BE2C (cell line): ENCODE data around the gene ELMO1.

Source experiments
- DNase-seq: peaks from one replicate; pipeline ENCODE4 v3.0.0-alpha.2; 2020
- H3K27me3 ChIP-seq: fragments of 250-450 bp; sonication (Bioruptor Pico); 2 replicates; pipeline ENCODE4 v1.5.1; 2020; ENCODE audit warnings: mild to moderate bottlenecking
- H3K36me3 ChIP-seq: fragments of 250-450 bp; sonication (Bioruptor Pico); 2 replicates; pipeline ENCODE4 v1.5.1; 2020; ENCODE audit warnings: mild to moderate bottlenecking
- H3K4me1 ChIP-seq: fragments of 250-450 bp; sonication (Bioruptor Pico); 2 replicates; pipeline ENCODE4 v1.5.1; 2020
- H3K4me3 ChIP-seq: 2 replicates; pipeline ENCODE4 v1.5.1; 2011; ENCODE audit warnings: low read depth, low read length
- H3K9me3 ChIP-seq: fragments of 250-450 bp; sonication (Bioruptor Pico); 2 replicates; pipeline ENCODE4 v1.5.1; 2020
- CTCF ChIP-seq: IDR thresholded peaks from 2 replicates; pipeline ENCODE4 v1.5.1; 2012; ENCODE audit warnings: mild to moderate bottlenecking, low read depth, low read length

ELMO1 gene

GRCh38 chr7:37475646-37476045 lies 27.0 kb upstream of the ELMO1 start:
- H3K36me3 ChIP-seq, result no peaks in the 10 kb centered on the region
- DNase-seq, result no peak
- TF ChIP-seq CTCF, result no peak
- no peak overlapping the region for H3K4me3 ChIP-seq
- no peaks in the 10 kb centered on the region for H3K9me3 ChIP-seq
- no peaks in the 10 kb centered on the region for H3K27me3 ChIP-seq
- no peaks in the 10 kb centered on the region for H3K4me1 ChIP-seq

- no peaks in the 10 kb centered on the region for H3K27me3 ChIP-seq
- no peaks in the 10 kb centered on the region for H3K4me1 ChIP-seq
- H3K36me3 ChIP-seq, result no peaks in the 10 kb centered on the region
- no peak overlapping the region for H3K4me3 ChIP-seq
- no peaks in the 10 kb centered on the region for H3K9me3 ChIP-seq
- DNase-seq, result no peak
- TF ChIP-seq CTCF, result no peak
These were observed 23.0 kb upstream of the ELMO1 start for GRCh38 chr7:37471619-37472018.

GRCh38 chr7:37467002-37467401 lies 18.3 kb upstream of the ELMO1 start:
- no peak for TF ChIP-seq CTCF
- DNase-seq, result no peak
- no peaks in the 10 kb centered on the region for H3K4me1 ChIP-seq
- no peaks in the 10 kb centered on the region for H3K9me3 ChIP-seq
- H3K36me3 ChIP-seq, result no peaks in the 10 kb centered on the region
- no peak overlapping the region for H3K4me3 ChIP-seq
- H3K27me3 ChIP-seq, result no peaks in the 10 kb centered on the region

- Histone ChIP-seq H3K27me3 (no peaks in the 10 kb centered on the region; the same call in 1 of the 2 replicates), H3K36me3 (no peaks in the 10 kb centered on the region), H3K9me3 (no peaks in the 10 kb centered on the region), H3K4me3 (no peak overlapping the region), H3K4me1 (no peaks in the 10 kb centered on the region)
- no peak for DNase-seq
- no peak for TF ChIP-seq CTCF
These were observed 13.5 kb upstream of the ELMO1 start for GRCh38 chr7:37462138-37462537.

- Histone ChIP-seq H3K4me3 (no peak overlapping the region), H3K4me1 (no peaks in the 10 kb centered on the region), H3K36me3 (no peaks in the 10 kb centered on the region), H3K27me3 (no peaks in the 10 kb centered on the region; the same call in 1 of the 2 replicates), H3K9me3 (no peaks in the 10 kb centered on the region)
- DNase-seq, result no peak
- TF ChIP-seq CTCF, result no peak
These were observed 6.4 kb upstream of the ELMO1 start for GRCh38 chr7:37455081-37455480.

GRCh38 chr7:37452346-37452745 lies 3.7 kb upstream of the ELMO1 start:
- no peaks in the 10 kb centered on the region for H3K36me3 ChIP-seq
- no peaks in the 10 kb centered on the region for H3K4me1 ChIP-seq
- H3K27me3 ChIP-seq, result peaks cover 23% of the 10 kb centered on the region
- TF ChIP-seq CTCF, result no peak
- no peaks in the 10 kb centered on the region for H3K9me3 ChIP-seq
- no peak for DNase-seq
- no peak overlapping the region for H3K4me3 ChIP-seq
